ENCODE measurements around the gene ATP2A3.
"Not testable (repeated sequence)": the region's sequence is repeated elsewhere in the genome, so short reads cannot be mapped to it uniquely, and the experiment has no call there.

Gene ATP2A3

GRCh38 chr17:4001048-4001590, 36.9 kb upstream of the ATP2A3 start:
- DNase-seq (ENCODE audit: extremely low read depth, low read depth) = no peak
- no peak for TF ChIP-seq CTCF (IDR thresholded peaks at IDR 0.05; ENCODE audit: low read depth, low read length)

DNA sequence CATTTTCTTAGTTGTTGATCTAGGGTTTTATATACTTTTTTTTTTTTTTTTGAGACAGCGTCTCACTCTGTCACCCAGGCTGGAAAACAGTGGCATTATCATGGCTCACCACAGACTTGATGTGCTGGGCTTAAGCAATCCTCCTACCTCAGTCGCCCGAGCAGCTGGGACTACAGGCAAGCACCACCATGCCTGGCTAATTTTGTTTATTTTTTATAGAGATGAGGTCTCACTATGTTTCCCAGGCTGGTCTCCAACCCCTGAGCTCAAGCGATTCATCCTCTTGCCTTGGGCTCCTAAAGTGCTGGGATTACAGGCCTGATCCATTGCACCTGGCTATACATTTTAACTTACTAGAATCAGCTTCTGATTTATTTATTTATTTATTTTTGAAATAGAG, 34.2 kb upstream of the ATP2A3 start:
- DNase-seq (ENCODE audit: extremely low read depth, low read depth) = no peak
- no peak for TF ChIP-seq CTCF (IDR thresholded peaks at IDR 0.05; ENCODE audit: low read depth, low read length)

- TF ChIP-seq CTCF (IDR thresholded peaks at IDR 0.05; ENCODE audit: low read depth, low read length) = no peak
- no peak for DNase-seq (ENCODE audit: extremely low read depth, low read depth)
These were observed 30.8 kb upstream of the ATP2A3 start for GRCh38 chr17:3995067-3995466.

DNA sequence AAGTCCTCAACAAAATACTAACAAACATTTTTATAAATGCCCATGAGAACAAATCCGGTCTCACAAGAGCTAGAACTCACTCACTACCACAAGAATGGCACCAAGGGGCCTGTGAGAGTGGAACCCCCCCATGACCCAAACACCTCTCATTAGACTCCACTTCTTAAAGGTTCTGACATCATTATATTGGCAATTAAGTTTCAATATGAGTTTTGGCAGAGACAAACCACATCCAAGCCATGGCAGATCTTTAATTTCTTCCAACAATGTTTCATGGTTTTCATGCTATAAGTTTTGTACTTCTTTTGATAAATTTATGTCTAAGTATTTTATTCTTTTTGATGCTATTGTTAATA, 30.0 kb upstream of the ATP2A3 start:
- no peak for TF ChIP-seq CTCF (IDR thresholded peaks at IDR 0.05; ENCODE audit: low read depth, low read length)
- no peak for DNase-seq (ENCODE audit: extremely low read depth, low read depth)

DNA sequence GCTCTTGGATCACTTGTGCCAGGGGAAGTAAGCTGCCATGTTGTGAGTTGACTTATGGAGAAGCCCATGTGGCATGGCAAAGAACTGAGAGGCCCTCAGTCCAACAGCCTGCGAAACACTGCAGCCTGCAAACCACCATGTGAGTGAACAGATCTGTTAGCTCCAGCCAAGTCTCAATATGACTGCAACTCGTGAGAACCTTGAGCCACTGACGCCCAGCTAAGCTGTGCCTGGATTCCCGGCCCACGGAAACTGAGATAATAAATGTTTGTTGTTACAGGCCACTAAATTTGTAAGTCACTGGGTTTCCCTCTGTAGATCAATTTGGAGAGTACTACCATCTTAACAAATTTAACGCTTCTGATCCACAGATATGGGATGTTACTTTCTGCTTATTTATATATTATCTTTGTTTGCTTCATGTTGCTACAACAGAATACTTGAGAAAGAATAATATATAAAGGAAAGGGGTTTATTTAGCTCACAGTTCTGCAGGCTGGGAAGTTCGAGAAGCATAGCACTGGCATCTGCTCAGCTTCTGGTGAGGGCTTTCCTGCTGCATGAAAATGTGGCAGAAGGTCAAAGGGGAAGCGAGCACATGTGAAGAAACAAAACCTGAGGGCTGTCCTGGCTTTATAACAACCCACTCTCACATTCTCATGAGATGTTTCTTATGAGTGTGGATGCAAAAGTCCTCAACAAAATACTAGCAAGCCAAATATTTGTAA, 29.4 kb upstream of the ATP2A3 start:
- no peak for TF ChIP-seq CTCF (IDR thresholded peaks at IDR 0.05; ENCODE audit: low read depth, low read length)
- DNase-seq (ENCODE audit: extremely low read depth, low read depth) = no peak

GRCh38 chr17:3992370-3992769, 28.1 kb upstream of the ATP2A3 start:
- no peak for TF ChIP-seq CTCF (IDR thresholded peaks at IDR 0.05; ENCODE audit: low read depth, low read length)
- DNase-seq (ENCODE audit: extremely low read depth, low read depth) = no peak

GRCh38 chr17:3991699-3992098, 27.5 kb upstream of the ATP2A3 start:
- not testable (repeated sequence) for DNase-seq (ENCODE audit: extremely low read depth, low read depth)
